Esophagus muscularis mucosa (tissue), 4 donors: ENCODE results near the gene SH2D2A. TPM values are rescaled to one million over a fixed set of nuclear protein-coding genes. Genes with fewer than 3 reads are reported as not detected.
A peak's percentile ranks its signal among the peaks of the same experiment; 100 is the strongest.

Experiments
- DNase-seq: peaks from one replicate; pipeline ENCODE4 v3.0.0-alpha.2; 2017; ENCODE audit errors: extremely low spot score
- H3K27ac ChIP-seq, 4 donors: fragments of 200-600 bp; sonication (generic); replicated peaks in 1 of 4; 1 replicate in 3 of 4; 2 replicates in 1 of 4; pipeline ENCODE4 v1.5.1; 2016 to 2019; ENCODE audit warnings: mild to moderate bottlenecking in 1 of 4
- H3K27me3 ChIP-seq, 4 donors: fragments of 200-600 bp; sonication (generic); one replicate each; pipeline versions ENCODE4 v1.5.1 to v1.6.0; 2016 to 2019
- H3K36me3 ChIP-seq, 4 donors: fragments of 200-600 bp; sonication (generic); one replicate each; pipeline ENCODE4 v1.5.1; 2016 to 2019
- H3K4me1 ChIP-seq, 4 donors: fragments of 200-600 bp; sonication (generic); one replicate each; pipeline ENCODE4 v1.5.1; 2016 to 2019
- H3K4me3 ChIP-seq, 4 donors: fragments of 200-600 bp; sonication (generic); 1 replicate in 2 of 4; 2 replicates in 2 of 4; pipeline ENCODE4 v1.5.1; 2016 to 2019; ENCODE audit warnings: mild to moderate bottlenecking in 4 of 4, moderate library complexity in 1 of 4
- H3K9me3 ChIP-seq, 4 donors: fragments of 200-600 bp; sonication (generic); 1 replicate in 3 of 4; 2 replicates in 1 of 4; pipeline ENCODE4 v1.5.1; 2016 to 2019
- EP300 ChIP-seq: sonication (generic); formaldehyde crosslinking; IDR thresholded peaks from one replicate; pipeline ENCODE4 v1.6.1; 2017; ENCODE audit warnings: antibody characterized with exemption
- POLR2A ChIP-seq: fragments of 450-650 bp; IDR thresholded peaks from one replicate; pipeline ENCODE4 v1.6.1; 2017; ENCODE audit warnings: antibody characterized with exemption, moderate library complexity, mild to moderate bottlenecking, low read depth
- POLR2AphosphoS5 ChIP-seq, 2 donors: sonication (generic); formaldehyde crosslinking; IDR thresholded peaks; one replicate each; pipeline ENCODE4 v1.6.1; 2017; ENCODE audit warnings: antibody characterized with exemption in 2 of 2
- WGBS: methylation state at CpG from one replicate; pipeline ENCODE4 v1.1.5; 2018; 5-methylcytosine and 5-hydroxymethylcytosine counted together
- intact Hi-C: fragments of 100-400 bp; cut with DNase I; formaldehyde crosslinking; loops from one replicate; pipeline ENCODE4 v1.15.1; 2023
- total RNA-seq, 4 donors: library from RNA; depleted of rRNA; stranded (reverse); fragments of >200 nt; gene quantifications; one replicate each; pipeline versions ENCODE4 v1.1.0 to v1.2.1, GENCODE V29; 2016
- TF ChIP-seq, protein P1 (sequence below), 3 experiments: fragments of 200-600 bp in 2 of 3; fragments of 450-650 bp in 1 of 3; sonication (generic) in 2 of 3; IDR thresholded peaks; one replicate each; pipeline ENCODE4 v1.5.1; 2017 to 2019; ENCODE audit warnings: antibody characterized with exemption in 3 of 3, mild to moderate bottlenecking in 2 of 3, moderate library complexity in 1 of 3

SH2D2A gene
- total RNA-seq, 4 donors from 2014 or later, result 0.83 to 2.7 (median 0.84) TPM; not detected in 1

DNA sequence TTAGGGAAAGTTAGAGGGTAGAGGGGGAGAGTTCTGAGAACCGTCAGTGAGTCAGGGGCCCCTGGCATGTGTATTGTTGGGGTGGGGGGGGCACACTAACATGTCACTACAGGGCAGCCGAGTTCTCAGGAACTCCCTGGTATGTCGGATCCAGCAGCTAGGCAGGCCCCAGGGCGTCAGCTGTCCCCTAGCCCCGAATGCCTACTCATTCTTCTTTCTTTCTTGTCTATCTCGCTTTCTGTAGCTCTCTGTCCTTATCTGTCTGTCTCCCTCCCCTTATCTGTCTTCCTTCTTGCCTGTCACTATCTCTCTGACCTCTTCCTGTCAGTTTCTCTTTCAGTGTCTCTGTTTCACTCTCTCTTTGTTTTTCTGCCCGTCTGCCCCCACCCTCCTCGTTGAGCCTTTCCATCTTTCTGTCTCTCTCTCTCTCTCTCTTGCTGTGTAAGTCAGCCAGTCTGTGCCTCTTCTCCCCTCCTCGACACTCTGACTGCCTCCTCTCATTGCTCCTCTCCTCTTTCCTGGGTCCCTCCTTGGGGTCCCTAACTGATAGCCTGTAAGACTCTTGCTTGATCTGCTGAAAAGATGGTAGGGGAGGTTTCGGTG is 46.5 kb upstream of the SH2D2A start:
- TF ChIP-seq, protein P1, sequence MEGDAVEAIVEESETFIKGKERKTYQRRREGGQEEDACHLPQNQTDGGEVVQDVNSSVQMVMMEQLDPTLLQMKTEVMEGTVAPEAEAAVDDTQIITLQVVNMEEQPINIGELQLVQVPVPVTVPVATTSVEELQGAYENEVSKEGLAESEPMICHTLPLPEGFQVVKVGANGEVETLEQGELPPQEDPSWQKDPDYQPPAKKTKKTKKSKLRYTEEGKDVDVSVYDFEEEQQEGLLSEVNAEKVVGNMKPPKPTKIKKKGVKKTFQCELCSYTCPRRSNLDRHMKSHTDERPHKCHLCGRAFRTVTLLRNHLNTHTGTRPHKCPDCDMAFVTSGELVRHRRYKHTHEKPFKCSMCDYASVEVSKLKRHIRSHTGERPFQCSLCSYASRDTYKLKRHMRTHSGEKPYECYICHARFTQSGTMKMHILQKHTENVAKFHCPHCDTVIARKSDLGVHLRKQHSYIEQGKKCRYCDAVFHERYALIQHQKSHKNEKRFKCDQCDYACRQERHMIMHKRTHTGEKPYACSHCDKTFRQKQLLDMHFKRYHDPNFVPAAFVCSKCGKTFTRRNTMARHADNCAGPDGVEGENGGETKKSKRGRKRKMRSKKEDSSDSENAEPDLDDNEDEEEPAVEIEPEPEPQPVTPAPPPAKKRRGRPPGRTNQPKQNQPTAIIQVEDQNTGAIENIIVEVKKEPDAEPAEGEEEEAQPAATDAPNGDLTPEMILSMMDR (IDR thresholded peaks at IDR 0.05), result no peak
- TF ChIP-seq POLR2AphosphoS5 (IDR thresholded peaks at IDR 0.05), result no peak
- no peak for TF ChIP-seq EP300
- no peak for TF ChIP-seq POLR2A
- intact Hi-C loops, result loop anchor here (5.0 kb wide), 1 partner anchor 51 kb away; no protein-coding TSS in a partner anchor
- H3K27me3 ChIP-seq, result peaks cover 0 to 98% (median 36%) of the 10 kb centered on the region in 4 donors
- H3K4me3 ChIP-seq, result no peak overlapping the region
- DNase-seq, result no peak
- H3K9me3 ChIP-seq, result no peaks in the 10 kb centered on the region
- WGBS, result 78% methylated on average over 10 of the region's 10 CpGs
- H3K4me1 ChIP-seq, result peaks cover 29 to 33% (median 32%) of the 10 kb centered on the region in 4 donors
- H3K27ac ChIP-seq, result no peak overlapping the region
- H3K36me3 ChIP-seq, result no peaks in the 10 kb centered on the region

DNA sequence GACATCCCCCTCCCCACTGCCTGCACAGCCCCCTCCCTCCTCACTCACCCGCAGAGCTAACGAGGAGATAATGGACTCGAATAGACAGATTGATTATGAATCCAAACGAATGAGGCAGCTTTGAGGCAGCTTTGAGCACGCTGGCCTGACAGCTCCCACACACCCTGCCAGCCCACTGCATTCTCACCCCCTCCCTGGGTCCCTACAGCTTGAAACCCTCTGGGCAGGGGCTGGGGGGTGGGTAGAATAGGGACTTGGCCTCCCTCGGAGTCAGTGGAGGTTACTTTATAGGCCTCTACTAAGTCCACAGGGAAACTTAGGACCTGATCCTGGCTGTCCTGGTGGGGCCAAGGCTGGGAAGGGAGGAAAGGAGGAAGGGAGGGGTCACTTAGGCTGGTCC is 45.9 kb upstream of the SH2D2A start:
- H3K36me3 ChIP-seq, result no peaks in the 10 kb centered on the region
- 90% methylated on average over 6 of the region's 6 CpGs for WGBS
- no peak overlapping the region for H3K27ac ChIP-seq
- peaks cover 29 to 33% (median 32%) of the 10 kb centered on the region in 4 donors for H3K4me1 ChIP-seq
- TF ChIP-seq EP300 (no peak), POLR2A (no peak)
- TF ChIP-seq, protein P1 (IDR thresholded peaks at IDR 0.05), result no peak
- no peaks in the 10 kb centered on the region for H3K9me3 ChIP-seq
- intact Hi-C loops, result loop anchor here (5.0 kb wide), 1 partner anchor 50 kb away; no protein-coding TSS in a partner anchor
- no peak overlapping the region for H3K4me3 ChIP-seq
- H3K27me3 ChIP-seq, result peaks cover 0 to 100% (median 39%) of the 10 kb centered on the region in 4 donors
- DNase-seq, result no peak

DNA sequence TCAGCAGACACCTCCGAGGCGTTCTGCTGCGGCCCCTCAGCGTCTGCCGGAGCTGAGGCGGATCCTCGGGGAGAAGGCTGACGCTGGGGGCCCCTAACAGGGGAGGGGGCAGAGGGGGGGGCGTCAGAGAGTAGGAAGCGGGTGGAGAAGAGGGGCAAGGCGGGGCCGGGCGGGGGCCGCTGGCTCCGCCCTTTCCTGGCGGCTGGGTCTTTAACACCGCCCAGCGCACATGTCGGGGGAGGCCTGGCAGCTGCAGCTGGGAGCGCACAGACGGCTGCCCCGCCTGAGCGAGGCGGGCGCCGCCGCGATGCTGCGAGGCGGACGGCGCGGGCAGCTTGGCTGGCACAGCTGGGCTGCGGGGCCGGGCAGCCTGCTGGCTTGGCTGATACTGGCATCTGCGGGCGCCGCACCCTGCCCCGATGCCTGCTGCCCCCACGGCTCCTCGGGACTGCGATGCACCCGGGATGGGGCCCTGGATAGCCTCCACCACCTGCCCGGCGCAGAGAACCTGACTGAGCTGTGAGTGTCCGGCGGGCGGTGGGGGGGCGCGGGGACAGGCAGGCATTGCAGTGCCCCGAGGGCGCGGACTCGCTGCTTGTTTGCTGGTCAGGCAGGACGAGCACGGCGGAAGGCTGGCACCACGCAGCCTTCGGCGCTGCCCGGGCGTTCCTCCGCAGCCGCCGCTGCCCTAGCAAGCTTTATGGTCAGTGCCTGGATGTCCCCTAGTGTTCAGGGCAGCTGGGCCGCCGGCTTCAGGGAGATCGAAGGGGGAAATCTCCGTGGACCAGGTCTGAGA is 44.2 kb upstream of the SH2D2A start, which contains the start of gene NTRK1:
Gene NTRK1, plus strand, starts transcription at position 238 of the 796 bp plus-strand sequence. Its CDS starts 70 bp downstream, at position 308.
- H3K36me3 ChIP-seq, result no peaks in the 10 kb centered on the region
- H3K9me3 ChIP-seq, result no peaks in the 10 kb centered on the region
- H3K4me1 ChIP-seq, result peaks cover 29 to 33% (median 32%) of the 10 kb centered on the region in 4 donors
- no peak for DNase-seq
- TF ChIP-seq POLR2A (no peak), POLR2AphosphoS5 (IDR thresholded peaks at IDR 0.05) (no peak), EP300 (no peak)
- TF ChIP-seq, protein P1 (IDR thresholded peaks at IDR 0.05), result no peak
- H3K4me3 ChIP-seq, result peak within 1 kb of the TSS; percentile 37 to 52 (median 40)
- 5% methylated on average over 26 of the region's 69 CpGs for WGBS
- peaks cover 0 to 89% (median 39%) of the 10 kb centered on the region in 4 donors for H3K27me3 ChIP-seq
- intact Hi-C loops, result loop anchor here (5.0 kb wide), 1 partner anchor 49 kb away; no protein-coding TSS in a partner anchor
- no peak within 1 kb of the TSS for H3K27ac ChIP-seq

DNA sequence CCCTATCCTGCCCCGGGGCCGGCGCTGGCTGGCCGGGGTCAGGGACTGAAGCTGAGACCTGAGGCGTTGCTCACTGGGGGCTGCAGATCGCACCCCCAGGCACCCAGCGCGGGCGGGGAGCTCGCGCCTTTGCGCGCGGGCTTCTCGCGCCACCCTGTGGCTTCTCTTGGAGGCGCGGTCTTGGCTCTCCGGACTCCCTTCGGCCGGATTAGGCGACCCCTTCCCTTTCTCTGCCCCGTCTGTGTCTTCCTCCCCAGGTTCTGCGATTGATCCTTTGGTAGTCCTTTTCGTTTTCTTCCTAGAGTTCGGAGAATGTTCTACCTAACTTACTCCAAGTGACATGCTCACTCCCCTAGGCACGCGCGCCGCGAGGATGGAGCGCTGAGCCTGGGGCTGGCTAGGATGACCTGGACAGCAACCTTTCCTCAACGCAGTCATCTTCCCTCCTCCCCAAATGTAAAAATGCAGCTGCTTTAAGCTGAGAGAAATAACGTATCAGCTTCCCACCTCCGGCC is 43.5 kb upstream of the SH2D2A start:
- TF ChIP-seq POLR2AphosphoS5 (IDR thresholded peaks at IDR 0.05) (no peak), EP300 (no peak)
- TF ChIP-seq, protein P1 (IDR thresholded peaks at IDR 0.05), result peak; percentile 57 to 75 (median 70)
- Histone ChIP-seq H3K27me3 (peaks cover 0 to 82% (median 39%) of the 10 kb centered on the region in 4 donors), H3K36me3 (no peaks in the 10 kb centered on the region), H3K4me3 (peak overlapping the region; percentile 37 to 52 (median 40)), H3K9me3 (no peaks in the 10 kb centered on the region), H3K27ac (no peak overlapping the region), H3K4me1 (peaks cover 29 to 33% (median 32%) of the 10 kb centered on the region in 4 donors)
- WGBS, result 1% methylated on average over 25 of the region's 35 CpGs
- DNase-seq, result no peak
- intact Hi-C loops, result loop anchor here (5.0 kb wide), 1 partner anchor 48 kb away; no protein-coding TSS in a partner anchor
